Spleen (tissue), 7 donors: ENCODE measurements around the gene PYGB.

Source experiments
- CTCF ChIP-seq, 11 experiments: fragments of 200-600 bp in 7 of 11; fragments of 450-650 bp in 4 of 11; sonication (generic) in 4 of 11; IDR thresholded peaks in 8 of 11; conservative IDR thresholded peaks in 3 of 11; 1 replicate in 7 of 11; 2 replicates in 4 of 11; pipeline versions ENCODE4 v1.4.0 to v1.8.0; 2016 to 2021; ENCODE audit warnings: antibody characterized with exemption in 11 of 11, inconsistent platforms in 4 of 11, mild to moderate bottlenecking in 1 of 11
- POLR2AphosphoS5 ChIP-seq, 3 donors: sonication (generic); formaldehyde crosslinking; IDR thresholded peaks; one replicate each; pipeline ENCODE4 v1.5.1; 2017; ENCODE audit warnings: antibody characterized with exemption in 3 of 3
- donor health status: DM: no; HTN: no; CAD: no; lungs with moderate emphysema.
- donor health status: DM: no; HTN: no; CAD: no.
- donor health status: DM: no; HTN: no; CAD: no.

GRCh38 chr20:25325997-25326396 lies 78.1 kb downstream of the PYGB start:
- TF ChIP-seq CTCF (IDR thresholded peaks at IDR 0.05 in 8 of 11, conservative IDR thresholded peaks at IDR 0.05 in 3 of 11) (no peak), POLR2AphosphoS5 (IDR thresholded peaks at IDR 0.05) (no peak)
